ENCODE measurements around the gene C1orf21. TPM values are rescaled to one million over a fixed set of nuclear protein-coding genes. Genes with fewer than 3 reads are reported as not detected.
A peak's percentile ranks its signal among the peaks of the same experiment; 100 is the strongest.

C1orf21 gene
- total and polyA plus RNA-seq, 8 donors = 4.1 to 13.9 (median 7.7) TPM

- Histone ChIP-seq H3K4me3 (no peak overlapping the region), H3K27ac (no peak overlapping the region), H3K27me3 (no peaks in the 10 kb centered on the region), H3K4me1 (no peaks in the 10 kb centered on the region), H3K9me3 (no peaks in the 10 kb centered on the region), H3K36me3 (no peaks in the 10 kb centered on the region)
- ATAC-seq (no peak), DNase-seq (no peak), FAIRE-seq (no peak)
- TF ChIP-seq, protein P1, sequence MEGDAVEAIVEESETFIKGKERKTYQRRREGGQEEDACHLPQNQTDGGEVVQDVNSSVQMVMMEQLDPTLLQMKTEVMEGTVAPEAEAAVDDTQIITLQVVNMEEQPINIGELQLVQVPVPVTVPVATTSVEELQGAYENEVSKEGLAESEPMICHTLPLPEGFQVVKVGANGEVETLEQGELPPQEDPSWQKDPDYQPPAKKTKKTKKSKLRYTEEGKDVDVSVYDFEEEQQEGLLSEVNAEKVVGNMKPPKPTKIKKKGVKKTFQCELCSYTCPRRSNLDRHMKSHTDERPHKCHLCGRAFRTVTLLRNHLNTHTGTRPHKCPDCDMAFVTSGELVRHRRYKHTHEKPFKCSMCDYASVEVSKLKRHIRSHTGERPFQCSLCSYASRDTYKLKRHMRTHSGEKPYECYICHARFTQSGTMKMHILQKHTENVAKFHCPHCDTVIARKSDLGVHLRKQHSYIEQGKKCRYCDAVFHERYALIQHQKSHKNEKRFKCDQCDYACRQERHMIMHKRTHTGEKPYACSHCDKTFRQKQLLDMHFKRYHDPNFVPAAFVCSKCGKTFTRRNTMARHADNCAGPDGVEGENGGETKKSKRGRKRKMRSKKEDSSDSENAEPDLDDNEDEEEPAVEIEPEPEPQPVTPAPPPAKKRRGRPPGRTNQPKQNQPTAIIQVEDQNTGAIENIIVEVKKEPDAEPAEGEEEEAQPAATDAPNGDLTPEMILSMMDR (IDR thresholded peaks at IDR 0.05) = no peak
- intact Hi-C loops (cut with DNase I) = no loop called here
- 76 to 80% methylated on average over 3 of the region's 3 CpGs for WGBS, 2 donors
These were observed 30.1 kb downstream of the C1orf21 start for GRCh38 chr1:184416946-184417345.

GRCh38 chr1:184417916-184418315 is 31.1 kb downstream of the C1orf21 start:
- intact Hi-C loops (cut with DNase I) = no loop called here
- FAIRE-seq (no peak), ATAC-seq (no peak), DNase-seq (no peak)
- no peak overlapping the region for H3K4me3 ChIP-seq
- no peaks in the 10 kb centered on the region for H3K36me3 ChIP-seq
- TF ChIP-seq, protein P1 (IDR thresholded peaks at IDR 0.05) = no peak
- H3K27ac ChIP-seq = no peak overlapping the region
- H3K9me3 ChIP-seq = no peaks in the 10 kb centered on the region
- no peaks in the 10 kb centered on the region for H3K4me1 ChIP-seq
- H3K27me3 ChIP-seq = no peaks in the 10 kb centered on the region
- WGBS, 2 donors = 91 to 98% methylated on average over 1 of the region's 1 CpG

DNA sequence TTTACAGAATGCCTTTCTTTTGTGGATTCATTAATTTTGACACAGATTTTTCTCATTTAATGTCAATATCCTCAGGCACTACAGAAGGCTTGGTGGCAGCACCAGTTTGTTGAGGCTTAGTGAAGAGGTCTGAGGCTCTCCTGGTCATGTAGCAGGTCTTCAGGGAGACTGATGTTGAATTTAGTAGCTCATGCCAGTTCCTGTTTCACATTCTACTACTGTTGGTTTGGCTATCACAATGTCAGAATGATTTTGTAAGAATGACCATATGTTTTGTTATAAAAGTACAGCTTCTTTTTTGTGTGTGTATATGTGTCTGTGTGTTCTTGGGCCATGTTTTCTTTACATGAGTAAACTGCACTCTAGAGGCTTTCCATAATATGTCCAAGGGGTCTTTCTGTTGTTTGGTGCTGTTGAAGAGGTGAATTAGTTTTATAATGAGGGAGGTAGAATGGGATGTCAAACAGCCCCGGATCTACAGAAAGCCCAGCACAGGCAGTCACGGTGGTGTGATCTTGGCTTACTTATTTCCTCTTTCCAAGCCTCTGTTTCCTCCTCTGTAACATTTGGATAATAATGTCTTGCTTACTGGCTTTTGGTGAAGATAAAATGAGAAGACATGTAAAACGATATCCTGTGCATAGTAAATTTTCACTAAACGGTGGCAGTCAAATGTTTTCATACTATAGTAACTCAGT is 32.0 kb downstream of the C1orf21 start:
- H3K4me1 ChIP-seq = no peaks in the 10 kb centered on the region
- WGBS, 2 donors = 83 to 88% methylated on average over 4 of the region's 4 CpGs

DNA sequence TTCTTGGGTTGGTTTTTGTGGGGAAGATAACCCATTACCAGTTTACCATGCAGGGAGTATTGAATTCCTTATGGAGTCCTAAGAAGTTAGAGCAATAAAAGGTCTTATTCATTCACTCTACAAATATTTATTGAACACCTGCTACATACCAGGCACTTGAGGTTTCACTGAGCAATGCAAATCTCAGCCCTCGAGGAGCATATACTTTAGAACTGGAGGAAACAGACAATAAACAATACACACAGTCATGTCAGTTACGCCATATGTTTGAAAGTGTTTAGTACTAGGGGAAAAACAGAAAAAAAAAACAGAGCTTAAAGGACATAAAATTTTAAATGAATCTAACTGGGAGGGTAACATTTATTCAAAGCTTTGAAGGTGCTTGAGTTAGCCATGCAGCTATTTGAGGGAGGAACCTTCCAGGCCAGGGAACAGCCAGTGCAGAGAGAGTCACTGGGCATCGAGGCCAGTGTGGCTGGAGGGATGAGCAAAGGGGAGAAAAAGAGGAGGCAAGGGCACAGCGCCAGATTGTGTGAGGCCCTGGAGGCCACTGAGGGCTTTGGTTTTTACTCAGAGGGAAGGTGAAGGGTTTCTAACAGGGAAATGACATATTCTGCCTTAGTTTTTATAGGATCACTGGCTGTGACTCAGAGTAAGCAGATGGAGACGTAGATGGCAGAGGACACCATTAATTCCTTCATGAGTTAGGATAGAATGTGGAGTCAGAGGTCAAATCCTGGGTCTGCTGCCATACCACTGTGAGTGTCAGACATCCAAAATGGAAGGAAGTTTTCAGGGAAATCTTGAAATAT is 32.7 kb downstream of the C1orf21 start:
- intact Hi-C loops (cut with DNase I) = no loop called here
- H3K27ac ChIP-seq = no peak overlapping the region
- no peak for ATAC-seq

More for the DNA sequence above, 32.0 kb downstream of the C1orf21 start:
- no peak overlapping the region for H3K4me3 ChIP-seq
- FAIRE-seq (no peak), DNase-seq (no peak), ATAC-seq (peak in 1 of 4 donors; percentile 18)
- H3K27me3 ChIP-seq = no peaks in the 10 kb centered on the region
- no peaks in the 10 kb centered on the region for H3K36me3 ChIP-seq
- TF ChIP-seq, protein P1 (IDR thresholded peaks at IDR 0.05) = no peak
- intact Hi-C loops (cut with DNase I) = no loop called here
- no peak overlapping the region for H3K27ac ChIP-seq
- H3K9me3 ChIP-seq = no peaks in the 10 kb centered on the region

More for the DNA sequence above, 32.7 kb downstream of the C1orf21 start:
- Histone ChIP-seq H3K36me3 (no peaks in the 10 kb centered on the region), H3K4me1 (no peaks in the 10 kb centered on the region), H3K27me3 (no peaks in the 10 kb centered on the region), H3K4me3 (no peak overlapping the region), H3K9me3 (no peaks in the 10 kb centered on the region)
- FAIRE-seq (no peak), DNase-seq (no peak)
- TF ChIP-seq, protein P1 (IDR thresholded peaks at IDR 0.05) = no peak
- 92 to 93% methylated on average over 5 of the region's 5 CpGs for WGBS, 2 donors
